ENCODE results near the gene CFAP58. TPM values are rescaled to one million over a fixed set of nuclear protein-coding genes. Genes with fewer than 3 reads are reported as not detected.

CFAP58 gene
- total RNA-seq, 1 experiment from 2014 or later, result 0.63 TPM

GRCh38 chr10:104498347-104499081 is 144.9 kb downstream of the CFAP58 start:
- TF ChIP-seq CTCF (conservative IDR thresholded peaks at IDR 0.05), result no peak
- Histone ChIP-seq H2BK20ac (ENCODE audit: low read depth, low read length, poor library complexity, severe bottlenecking) (no peak overlapping the region), H2BK5ac (ENCODE audit: insufficient read length, low read length) (no peak overlapping the region), H3T11ph (ENCODE audit: low read length) (no peak overlapping the region), H3K79me2 (ENCODE audit: insufficient read depth, low read length) (no peaks in the 10 kb centered on the region), H3K18ac (ENCODE audit: insufficient read length, low read depth, low read length) (no peak overlapping the region), H2AFZ (ENCODE audit: low read length) (no peak overlapping the region), H4K8ac (replicated peaks; ENCODE audit: insufficient read length, low read depth, low read length) (no peak overlapping the region), H4K5ac (ENCODE audit: insufficient read length, low read depth, low read length) (no peak overlapping the region), H4K20me1 (ENCODE audit: control insufficient read depth, insufficient read depth, insufficient read length) (no peaks in the 10 kb centered on the region), H2BK12ac (ENCODE audit: insufficient read length, low read depth, low read length) (no peak overlapping the region), H3K9ac (ENCODE audit: extremely low read depth, insufficient read length, low read length) (no peak overlapping the region), H2BK120ac (ENCODE audit: low read depth, low read length, poor library complexity, severe bottlenecking) (no peak overlapping the region), H2AK5ac (ENCODE audit: insufficient read length, low read length) (no peak overlapping the region), H4K91ac (ENCODE audit: insufficient read length, low read depth, low read length) (no peak overlapping the region), H3K79me1 (ENCODE audit: insufficient read depth, low read depth, low read length, poor library complexity, severe bottlenecking) (no peaks in the 10 kb centered on the region), H3K9me3 (ENCODE audit: control insufficient read depth, low read depth, low read length) (no peaks in the 10 kb centered on the region), H3K27me3 (ENCODE audit: insufficient read depth, low read length) (no peaks in the 10 kb centered on the region), H3K23ac (ENCODE audit: insufficient read length, low read depth, low read length) (no peak overlapping the region), H3K14ac (ENCODE audit: insufficient read depth, low read length) (no peak overlapping the region; the same call in 1 of the 2 replicates), H3K27ac (ENCODE audit: insufficient read length, low read depth, low read length) (no peak overlapping the region), H2BK15ac (ENCODE audit: low read depth, low read length) (no peak overlapping the region), H3K4me1 (ENCODE audit: insufficient read depth, low read length) (no peaks in the 10 kb centered on the region), H3K4ac (ENCODE audit: low read depth, low read length) (no peak overlapping the region), H3K56ac (ENCODE audit: insufficient read length, low read depth, low read length) (no peak overlapping the region), H3K23me2 (ENCODE audit: insufficient read length, low read depth, low read length, poor library complexity, severe bottlenecking) (no peaks in the 10 kb centered on the region), H3K4me2 (ENCODE audit: insufficient read depth, insufficient read length, low read length) (no peak overlapping the region)
- H3K9me3 Mint-ChIP-seq, result peaks cover 0 to 8% of the 10 kb centered on the region in 2 experiments; a peak in 3 of 5 replicates
- peaks cover 4% of the 10 kb centered on the region for H3K27me3 Mint-ChIP-seq (ENCODE audit: low read depth)
- no peak overlapping the region for H3K4me3 Mint-ChIP-seq
- no peaks in the 10 kb centered on the region; a peak in 2 of 7 replicates for H3K36me3 Mint-ChIP-seq (ENCODE audit: insufficient read depth in 1 of 3, low read depth in 3 of 3)
- WGBS (ENCODE audit: extremely low coverage, insufficient read length, low lambda C conversion rate), result no CpG with 5 or more reads among the region's 4 CpGs
- DNase-seq, result no peak
- H3K4me1 Mint-ChIP-seq, result peaks cover 18 to 34% of the 10 kb centered on the region in 2 experiments
- no peak overlapping the region for H3K27ac Mint-ChIP-seq
